Endothelial cell of umbilical vein (primary cell): ENCODE measurements around the gene NTN1. TPM values are rescaled to one million over a fixed set of nuclear protein-coding genes. Genes with fewer than 3 reads are reported as not detected.

Experiments used
- BruUV-seq: library from RNA; stranded (reverse); fragments of 400-500 nt; replicated peaks from 2 replicates; lab custom pipeline; 2021; lab: Mats Ljungman, UMichigan
- CTCF ChIA-PET: fragments of 300-600, 350-600 bp; sonication (Branson Sonifier 250); formaldehyde crosslinking; loops from one replicate; lab custom pipeline; 2021; ENCODE audit warnings: antibody characterized with exemption, inconsistent platforms; lab: Charles Lee
- POLR2A ChIA-PET: fragments of 300-600, 350-600 bp; sonication (Branson Sonifier 250); formaldehyde crosslinking; loops from one replicate; lab custom pipeline; 2021; ENCODE audit warnings: antibody characterized with exemption, inconsistent platforms; lab: Charles Lee
- DNase-seq: peaks from one replicate; pipeline ENCODE4 v3.0.0-alpha.2; 2011; ENCODE audit warnings: low read depth, low spot score
- FAIRE-seq: peaks from 2 replicates; lab custom pipeline; 2011; peaks lifted over from hg19 to GRCh38; lab: Jason Lieb, UNC
- H2AFZ ChIP-seq: 2 replicates; pipeline ENCODE4 v1.6.0; 2012; ENCODE audit warnings: low read depth, low read length, control low read depth, inconsistent platforms
- H3K27ac ChIP-seq: 2 replicates; pipeline ENCODE4 v1.5.1; 2011; ENCODE audit warnings: low read depth, mild to moderate bottlenecking, control low read depth, low read length, moderate library complexity; ENCODE audit not compliant: insufficient read depth
- H3K27me3 ChIP-seq, 2 experiments: 2 replicates each; pipeline versions ENCODE4 v1.6.0 to v1.6.1; 2011; ENCODE audit warnings: low read length in 2 of 2, mixed read lengths in 1 of 2; ENCODE audit not compliant: control insufficient read depth in 2 of 2, insufficient read depth in 2 of 2
- H3K36me3 ChIP-seq, 2 experiments: 2 replicates in 1 of 2; 3 replicates in 1 of 2; pipeline ENCODE4 v1.5.1; 2011; ENCODE audit warnings: low read length in 2 of 2, mild to moderate bottlenecking in 1 of 2, moderate library complexity in 1 of 2; ENCODE audit not compliant: control insufficient read depth in 2 of 2, insufficient read depth in 2 of 2; ENCODE audit errors: extremely low read depth in 1 of 2
- H3K4me1 ChIP-seq: 3 replicates; pipeline ENCODE4 v1.5.1; 2011; ENCODE audit warnings: mild to moderate bottlenecking, low read length; ENCODE audit not compliant: control insufficient read depth, insufficient read depth; ENCODE audit errors: extremely low read depth
- H3K4me2 ChIP-seq: 2 replicates; pipeline ENCODE4 v1.6.1; 2011; ENCODE audit warnings: low read length, control low read depth, mixed read lengths; ENCODE audit not compliant: insufficient read depth
- H3K4me3 ChIP-seq, 3 experiments: fragments of 200-600 bp in 1 of 3; sonication (generic), shearing (Covaris generic) in 1 of 3; replicated peaks in 1 of 3; 2 replicates each; pipeline ENCODE4 v1.5.1; 2011 to 2016; ENCODE audit warnings: control low read depth in 3 of 3, low read length in 3 of 3, mild to moderate bottlenecking in 2 of 3, inconsistent platforms in 1 of 3, low read depth in 1 of 3, moderate library complexity in 1 of 3; ENCODE audit not compliant: insufficient read depth in 1 of 3
- H3K79me2 ChIP-seq: 2 replicates; pipeline ENCODE4 v1.6.0; 2012; ENCODE audit warnings: low read length, inconsistent platforms; ENCODE audit not compliant: control insufficient read depth, insufficient read depth
- H3K9ac ChIP-seq: replicated peaks from 2 replicates; pipeline ENCODE3; 2011; ENCODE audit warnings: low read length, control low read depth; ENCODE audit not compliant: insufficient read depth; ENCODE audit errors: extremely low read depth
- H3K9me1 ChIP-seq: replicated peaks from 3 replicates; pipeline ENCODE4 v1.6.0; 2011; ENCODE audit warnings: mild to moderate bottlenecking, low read length; ENCODE audit not compliant: control insufficient read depth, insufficient read depth; ENCODE audit errors: extremely low read depth
- H3K9me3 ChIP-seq: replicated peaks from 2 replicates; pipeline ENCODE4 v1.5.1; 2012; ENCODE audit warnings: low read length, inconsistent platforms; ENCODE audit not compliant: control insufficient read depth, insufficient read depth
- H4K20me1 ChIP-seq: replicated peaks from 2 replicates; pipeline ENCODE3; 2011; ENCODE audit warnings: mild to moderate bottlenecking, low read length; ENCODE audit not compliant: control insufficient read depth, insufficient read depth; ENCODE audit errors: extremely low read depth
- EZH2 ChIP-seq: IDR thresholded peaks from 2 replicates; pipeline ENCODE4 v1.6.1; 2012; ENCODE audit warnings: borderline replicate concordance, low read depth, mild to moderate bottlenecking, moderate library complexity, low read length, inconsistent platforms; ENCODE audit not compliant: severe bottlenecking
- FOS ChIP-seq: IDR thresholded peaks from 2 replicates; pipeline ENCODE4 v1.6.1; 2011; ENCODE audit warnings: mild to moderate bottlenecking, low read length, moderate library complexity, borderline replicate concordance; ENCODE audit not compliant: insufficient read depth
- GATA2 ChIP-seq: IDR thresholded peaks from 2 replicates; pipeline ENCODE4 v1.7.0; 2011; ENCODE audit warnings: low read depth, mild to moderate bottlenecking, moderate library complexity, mixed read lengths, low read length; ENCODE audit not compliant: insufficient read length, insufficient read depth
- JUN ChIP-seq: IDR thresholded peaks from 2 replicates; pipeline ENCODE4 v1.6.1; 2011; ENCODE audit warnings: borderline replicate concordance, low read depth; ENCODE audit not compliant: insufficient read length, insufficient read depth
- MYC ChIP-seq: IDR thresholded peaks from one replicate; pipeline ENCODE4 v1.6.1; 2011; ENCODE audit warnings: mild to moderate bottlenecking, low read depth, low read length
- POLR2A ChIP-seq: IDR thresholded peaks from 2 replicates; pipeline ENCODE4 v1.6.1; 2012; ENCODE audit warnings: low read depth, mild to moderate bottlenecking, control low read depth, low read length
- POLR2AphosphoS5 ChIP-seq: IDR thresholded peaks from 2 replicates; pipeline ENCODE4 v1.6.1; 2012; ENCODE audit warnings: low read depth, mild to moderate bottlenecking, control low read depth, low read length, moderate library complexity; ENCODE audit not compliant: insufficient read depth
- dilution Hi-C: fragments of 300-500 bp; cut with MboI; formaldehyde crosslinking; loops from one replicate; pipeline ENCODE4 v1.15.0; 2019; ENCODE audit warnings: low sequenced_read_pairs; ENCODE audit not compliant: extremely low pct_ligation_motif_present
- intact Hi-C: fragments of 100-400 bp; cut with micrococcal nuclease; formaldehyde crosslinking; loops from one replicate; pipeline ENCODE4 v1.10.0; 2022
- polyA plus RNA-seq, 4 experiments: library from polyadenylated mRNA; depleted of rRNA in 3 of 4; stranded (reverse) in 3 of 4; unstranded in 1 of 4; fragments of >200 nt; gene quantifications; 2 replicates each; pipeline versions ENCODE4 v1.2.1 to v1.2.3, GENCODE V29; 2011 to 2012; ENCODE audit warnings: missing spikeins in 1 of 4
- total RNA-seq: library from RNA; stranded (reverse); gene quantifications from 2 replicates; pipeline ENCODE4 v1.2.3, GENCODE V29; 2021
- TF ChIP-seq, protein P1 (sequence below): IDR thresholded peaks from 2 replicates; pipeline ENCODE4 v1.6.1; 2011; ENCODE audit not compliant: insufficient read depth, insufficient read length
- TF ChIP-seq, protein P2 (sequence below), 2 donors: IDR thresholded peaks; 1 replicate in 1 of 2; 2 replicates in 1 of 2; pipeline ENCODE4 v1.5.1; 2011; ENCODE audit warnings: low read length in 2 of 2, mild to moderate bottlenecking in 2 of 2, moderate library complexity in 2 of 2, control low read depth in 1 of 2, inconsistent platforms in 1 of 2, low read depth in 1 of 2; ENCODE audit not compliant: insufficient read depth in 1 of 2; ENCODE audit errors: extremely low read depth in 1 of 2

The NTN1 gene
- total and polyA plus RNA-seq, 2 donors (not counting 3 experiments of a cell fraction or from before 2014, with no cell fraction given): 0.10 to 0.18 TPM

DNA sequence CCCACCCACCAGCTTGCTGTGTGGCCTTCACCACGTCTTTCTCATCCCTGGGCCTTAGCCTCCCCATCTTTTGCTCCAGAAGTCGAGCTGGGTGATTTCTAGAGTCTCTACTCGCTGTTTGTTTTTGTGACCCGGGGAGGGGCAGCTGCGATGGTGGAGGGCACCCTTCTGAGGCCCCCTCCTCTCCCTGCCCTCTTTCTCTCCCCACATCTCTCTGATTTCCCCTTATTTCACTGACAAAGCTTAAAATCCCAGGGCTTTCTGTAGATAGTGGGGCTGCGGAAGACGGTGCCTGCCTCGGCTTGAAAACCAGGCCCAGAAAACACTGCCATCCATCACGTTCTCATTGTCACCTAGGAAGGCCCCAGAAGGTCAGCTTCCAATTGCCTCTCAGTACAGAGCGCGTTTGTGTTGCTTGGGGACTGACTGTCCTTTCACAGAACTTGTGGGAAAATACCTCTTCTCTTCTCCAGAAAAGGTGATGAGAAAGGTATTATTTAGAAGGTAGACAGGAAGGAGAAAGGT is 95.1 kb downstream of the NTN1 start:
- dilution Hi-C loops: no loop called here
- TF ChIP-seq GATA2: no peak
- TF ChIP-seq JUN: no peak
- TF ChIP-seq, protein P1, sequence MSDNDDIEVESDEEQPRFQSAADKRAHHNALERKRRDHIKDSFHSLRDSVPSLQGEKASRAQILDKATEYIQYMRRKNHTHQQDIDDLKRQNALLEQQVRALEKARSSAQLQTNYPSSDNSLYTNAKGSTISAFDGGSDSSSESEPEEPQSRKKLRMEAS: no peak
- no peak for TF ChIP-seq FOS
- no peaks in the 10 kb centered on the region for H3K4me1 ChIP-seq
- no peak overlapping the region for H3K4me3 ChIP-seq
- no peak overlapping the region for H2AFZ ChIP-seq
- ChIA-PET POLR2A (no interaction called here), CTCF (interaction anchor here (1.2 kb wide), 1 partner anchor 413 kb away, joined by 3 read pairs; no protein-coding TSS in a partner anchor)
- BruUV-seq: no TSS peak
- no peaks in the 10 kb centered on the region for H3K9me3 ChIP-seq
- H3K36me3 ChIP-seq: no peaks in the 10 kb centered on the region
- no peak overlapping the region for H3K27ac ChIP-seq
- no peaks in the 10 kb centered on the region for H4K20me1 ChIP-seq
- no peaks in the 10 kb centered on the region for H3K79me2 ChIP-seq
- no peaks in the 10 kb centered on the region for H3K27me3 ChIP-seq
- no peak for DNase-seq
- no peaks in the 10 kb centered on the region for H3K9me1 ChIP-seq
- intact Hi-C loops: no loop called here
- H3K9ac ChIP-seq: no peak overlapping the region
- H3K4me2 ChIP-seq: no peak overlapping the region
- no peak for FAIRE-seq

DNA sequence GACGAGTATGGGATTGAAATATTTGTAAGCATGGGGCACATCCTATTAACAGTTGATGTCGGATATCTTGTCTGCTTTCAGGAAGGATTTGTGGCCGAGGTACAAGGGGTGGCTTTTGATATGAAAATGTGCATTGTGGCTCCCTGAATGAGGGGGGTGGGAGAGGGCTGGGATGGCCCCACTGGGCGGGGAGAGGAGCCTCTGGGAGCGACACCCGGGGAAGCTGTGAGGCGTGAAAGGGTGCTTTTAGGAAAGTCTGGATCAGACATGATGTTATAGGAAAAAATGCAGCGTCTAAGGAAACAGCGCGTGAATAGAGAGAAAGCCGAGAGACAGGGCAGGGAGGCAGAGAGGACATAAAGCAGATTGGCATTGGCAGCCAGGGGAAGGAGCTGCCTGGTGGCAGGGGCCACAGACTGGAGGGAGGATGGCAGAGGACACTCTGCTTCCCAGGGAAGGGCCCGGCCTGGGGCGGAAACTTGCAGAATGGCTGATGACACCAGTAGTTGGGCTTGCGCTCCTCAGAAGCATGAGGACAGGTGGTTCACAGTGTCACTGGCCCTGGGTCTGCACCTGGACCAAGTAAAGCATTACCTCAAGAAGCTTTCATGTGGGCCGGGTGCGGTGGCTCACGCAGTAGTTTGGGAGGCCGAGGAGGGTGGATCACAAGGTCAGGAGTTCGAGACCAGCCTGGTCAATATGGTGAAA is 95.7 kb downstream of the NTN1 start:
- Histone ChIP-seq H3K4me2 (no peak overlapping the region), H3K4me3 (no peak overlapping the region), H3K27ac (no peak overlapping the region), H3K9me3 (no peaks in the 10 kb centered on the region), H3K4me1 (no peaks in the 10 kb centered on the region), H3K79me2 (no peaks in the 10 kb centered on the region), H4K20me1 (no peaks in the 10 kb centered on the region), H3K27me3 (no peaks in the 10 kb centered on the region), H3K9ac (no peak overlapping the region), H2AFZ (no peak overlapping the region), H3K9me1 (no peaks in the 10 kb centered on the region), H3K36me3 (no peaks in the 10 kb centered on the region)
- ChIA-PET CTCF (interaction anchor here (1.2 kb wide), 1 partner anchor 412 kb away, joined by 3 read pairs; no protein-coding TSS in a partner anchor), POLR2A (no interaction called here)
- no peak for DNase-seq
- dilution Hi-C loops: no loop called here
- no peak for FAIRE-seq
- TF ChIP-seq, protein P2, sequence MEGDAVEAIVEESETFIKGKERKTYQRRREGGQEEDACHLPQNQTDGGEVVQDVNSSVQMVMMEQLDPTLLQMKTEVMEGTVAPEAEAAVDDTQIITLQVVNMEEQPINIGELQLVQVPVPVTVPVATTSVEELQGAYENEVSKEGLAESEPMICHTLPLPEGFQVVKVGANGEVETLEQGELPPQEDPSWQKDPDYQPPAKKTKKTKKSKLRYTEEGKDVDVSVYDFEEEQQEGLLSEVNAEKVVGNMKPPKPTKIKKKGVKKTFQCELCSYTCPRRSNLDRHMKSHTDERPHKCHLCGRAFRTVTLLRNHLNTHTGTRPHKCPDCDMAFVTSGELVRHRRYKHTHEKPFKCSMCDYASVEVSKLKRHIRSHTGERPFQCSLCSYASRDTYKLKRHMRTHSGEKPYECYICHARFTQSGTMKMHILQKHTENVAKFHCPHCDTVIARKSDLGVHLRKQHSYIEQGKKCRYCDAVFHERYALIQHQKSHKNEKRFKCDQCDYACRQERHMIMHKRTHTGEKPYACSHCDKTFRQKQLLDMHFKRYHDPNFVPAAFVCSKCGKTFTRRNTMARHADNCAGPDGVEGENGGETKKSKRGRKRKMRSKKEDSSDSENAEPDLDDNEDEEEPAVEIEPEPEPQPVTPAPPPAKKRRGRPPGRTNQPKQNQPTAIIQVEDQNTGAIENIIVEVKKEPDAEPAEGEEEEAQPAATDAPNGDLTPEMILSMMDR (IDR thresholded peaks at IDR 0.05; ENCODE audit: extremely low read depth in 1 of 2, insufficient read depth in 1 of 2, low read depth in 1 of 2, low read length in 2 of 2): no peak
- TF ChIP-seq GATA2: no peak
- no peak for TF ChIP-seq MYC
- no peak for TF ChIP-seq POLR2A
- no peak for TF ChIP-seq FOS
- TF ChIP-seq EZH2: no peak
- TF ChIP-seq JUN: no peak
- no peak for TF ChIP-seq POLR2AphosphoS5
- TF ChIP-seq, protein P1: no peak
- intact Hi-C loops: no loop called here
- BruUV-seq: no TSS peak
